Activated naive CD8-positive, alpha-beta T cell (primary cell): ENCODE measurements around the gene GALR1.
"Not testable (repeated sequence)": the region's sequence is repeated elsewhere in the genome, so short reads cannot be mapped to it uniquely, and the experiment has no call there.

Experiments
- H3K27ac Mint-ChIP-seq: one replicate; pipeline ENCODE4 v1.8.0; 2021; ENCODE audit warnings: mixed read lengths
- H3K27me3 Mint-ChIP-seq: one replicate; pipeline ENCODE4 v1.8.0; 2021; ENCODE audit warnings: mixed read lengths
- H3K36me3 Mint-ChIP-seq: one replicate; pipeline ENCODE4 v1.8.0; 2021; ENCODE audit warnings: mixed read lengths
- H3K4me1 Mint-ChIP-seq: one replicate; pipeline ENCODE4 v1.8.0; 2021; ENCODE audit warnings: low read depth, mixed read lengths
- H3K4me3 Mint-ChIP-seq: one replicate; pipeline ENCODE4 v1.8.0; 2021; ENCODE audit warnings: mild to moderate bottlenecking, mixed read lengths
- H3K9me3 Mint-ChIP-seq: one replicate; pipeline ENCODE4 v1.8.0; 2021; ENCODE audit warnings: low read depth, mixed read lengths

The GALR1 gene

GRCh38 chr18:77271576-77272481, 22.2 kb downstream of the GALR1 start:
- H3K27ac Mint-ChIP-seq = no peak overlapping the region
- H3K27me3 Mint-ChIP-seq = no peaks in the 10 kb centered on the region
- H3K4me3 Mint-ChIP-seq = no peak overlapping the region
- no peaks in the 10 kb centered on the region for H3K9me3 Mint-ChIP-seq
- H3K36me3 Mint-ChIP-seq = peaks cover 3% of the 10 kb centered on the region
- peaks cover 2% of the 10 kb centered on the region for H3K4me1 Mint-ChIP-seq

- peaks cover 16% of the 10 kb centered on the region for H3K27me3 Mint-ChIP-seq
- not testable (repeated sequence) for H3K4me1 Mint-ChIP-seq, H3K4me3 Mint-ChIP-seq, H3K36me3 Mint-ChIP-seq, H3K27ac Mint-ChIP-seq
- H3K9me3 Mint-ChIP-seq = peaks cover 17% of the 10 kb centered on the region
These were observed 41.2 kb downstream of the GALR1 start for GRCh38 chr18:77290841-77291240.

GRCh38 chr18:77298172-77298571, 48.5 kb downstream of the GALR1 start:
- Mint-ChIP-seq H3K27ac (no peak overlapping the region), H3K9me3 (no peaks in the 10 kb centered on the region), H3K4me3 (no peak overlapping the region), H3K4me1 (no peaks in the 10 kb centered on the region), H3K27me3 (peaks cover 1% of the 10 kb centered on the region), H3K36me3 (no peaks in the 10 kb centered on the region)

- Mint-ChIP-seq H3K27ac (no peak overlapping the region), H3K36me3 (no peaks in the 10 kb centered on the region), H3K9me3 (no peaks in the 10 kb centered on the region)
These were observed 50.1 kb downstream of the GALR1 start for GRCh38 chr18:77299706-77300105.

GRCh38 chr18:77300579-77300978, 50.9 kb downstream of the GALR1 start:
- H3K27ac Mint-ChIP-seq = no peak overlapping the region
- no peaks in the 10 kb centered on the region for H3K36me3 Mint-ChIP-seq
- no peaks in the 10 kb centered on the region for H3K4me1 Mint-ChIP-seq
- no peak overlapping the region for H3K4me3 Mint-ChIP-seq
- no peaks in the 10 kb centered on the region for H3K9me3 Mint-ChIP-seq
- peaks cover 6% of the 10 kb centered on the region for H3K27me3 Mint-ChIP-seq

More at GRCh38 chr18:77299706-77300105, 50.1 kb downstream of the GALR1 start:
- Mint-ChIP-seq H3K4me1 (no peaks in the 10 kb centered on the region), H3K27me3 (peaks cover 4% of the 10 kb centered on the region), H3K4me3 (no peak overlapping the region)

- Mint-ChIP-seq H3K4me1 (no peaks in the 10 kb centered on the region), H3K36me3 (no peaks in the 10 kb centered on the region), H3K27ac (no peak overlapping the region), H3K4me3 (no peak overlapping the region), H3K27me3 (peaks cover 12% of the 10 kb centered on the region), H3K9me3 (no peaks in the 10 kb centered on the region)
These were observed 54.6 kb downstream of the GALR1 start for GRCh38 chr18:77304268-77304667.

GRCh38 chr18:77305676-77306075, 56.0 kb downstream of the GALR1 start:
- Mint-ChIP-seq H3K9me3 (no peaks in the 10 kb centered on the region), H3K36me3 (no peaks in the 10 kb centered on the region), H3K4me1 (no peaks in the 10 kb centered on the region), H3K27ac (no peak overlapping the region), H3K27me3 (peaks cover 14% of the 10 kb centered on the region), H3K4me3 (no peak overlapping the region)

- no peaks in the 10 kb centered on the region for H3K4me1 Mint-ChIP-seq
- H3K27me3 Mint-ChIP-seq = peaks cover 12% of the 10 kb centered on the region
- H3K27ac Mint-ChIP-seq = no peak overlapping the region
- no peak overlapping the region for H3K4me3 Mint-ChIP-seq
- H3K9me3 Mint-ChIP-seq = no peaks in the 10 kb centered on the region
- no peaks in the 10 kb centered on the region for H3K36me3 Mint-ChIP-seq
These were observed 58.6 kb downstream of the GALR1 start for GRCh38 chr18:77308216-77308615.

- Mint-ChIP-seq H3K36me3 (no peaks in the 10 kb centered on the region), H3K4me3 (no peak overlapping the region), H3K27ac (no peak overlapping the region), H3K9me3 (no peaks in the 10 kb centered on the region), H3K4me1 (no peaks in the 10 kb centered on the region), H3K27me3 (peaks cover 1% of the 10 kb centered on the region)
These were observed 64.9 kb downstream of the GALR1 start for GRCh38 chr18:77314511-77314910.

GRCh38 chr18:77314952-77315351, 65.3 kb downstream of the GALR1 start:
- Mint-ChIP-seq H3K27me3 (peaks cover 1% of the 10 kb centered on the region), H3K9me3 (no peaks in the 10 kb centered on the region), H3K27ac (no peak overlapping the region), H3K36me3 (no peaks in the 10 kb centered on the region), H3K4me1 (no peaks in the 10 kb centered on the region), H3K4me3 (no peak overlapping the region)

GRCh38 chr18:77316008-77316407, 66.4 kb downstream of the GALR1 start:
- Mint-ChIP-seq H3K27ac (no peak overlapping the region), H3K9me3 (no peaks in the 10 kb centered on the region), H3K27me3 (peaks cover 2% of the 10 kb centered on the region), H3K4me3 (no peak overlapping the region), H3K36me3 (no peaks in the 10 kb centered on the region), H3K4me1 (no peaks in the 10 kb centered on the region)

GRCh38 chr18:77316641-77317040, 67.0 kb downstream of the GALR1 start:
- Mint-ChIP-seq H3K36me3 (no peaks in the 10 kb centered on the region), H3K4me1 (no peaks in the 10 kb centered on the region), H3K4me3 (no peak overlapping the region), H3K27me3 (peaks cover 3% of the 10 kb centered on the region), H3K9me3 (no peaks in the 10 kb centered on the region), H3K27ac (no peak overlapping the region)

- Mint-ChIP-seq H3K4me1 (no peaks in the 10 kb centered on the region), H3K27ac (no peak overlapping the region), H3K27me3 (peaks cover 14% of the 10 kb centered on the region), H3K4me3 (no peak overlapping the region), H3K9me3 (no peaks in the 10 kb centered on the region), H3K36me3 (no peaks in the 10 kb centered on the region)
These were observed 71.4 kb downstream of the GALR1 start for GRCh38 chr18:77320971-77321559.

GRCh38 chr18:77321823-77322805, 72.5 kb downstream of the GALR1 start:
- no peaks in the 10 kb centered on the region for H3K4me1 Mint-ChIP-seq
- peaks cover 14% of the 10 kb centered on the region for H3K27me3 Mint-ChIP-seq
- H3K36me3 Mint-ChIP-seq = no peaks in the 10 kb centered on the region
- H3K4me3 Mint-ChIP-seq = no peak overlapping the region
- no peak overlapping the region for H3K27ac Mint-ChIP-seq
- no peaks in the 10 kb centered on the region for H3K9me3 Mint-ChIP-seq
